G401 (cell line): ENCODE results near the gene MRPL37. TPM values are rescaled to one million over a fixed set of nuclear protein-coding genes. Genes with fewer than 3 reads are reported as not detected.
"Not testable (repeated sequence)": the region's sequence is repeated elsewhere in the genome, so short reads cannot be mapped to it uniquely, and the experiment has no call there.

Experiments
- DNase-seq: peaks from one replicate; pipeline ENCODE4 v3.0.0-alpha.2; 2015; ENCODE audit warnings: low spot score
- in situ Hi-C: cut with HindIII; loops from 2 replicates; pipeline ENCODE4 v1.10.0; 2016; ENCODE audit warnings: low sequenced_read_pairs, mixed read lengths
- total RNA-seq: library from RNA; depleted of rRNA; stranded (reverse); fragments of >200 nt; shearing (Covaris generic); gene quantifications from 2 replicates; pipeline ENCODE4 v1.2.3, GENCODE V29; 2014; rRNA removed

Gene MRPL37
- 190 and 218 TPM in 2 replicates for total RNA-seq

DNA sequence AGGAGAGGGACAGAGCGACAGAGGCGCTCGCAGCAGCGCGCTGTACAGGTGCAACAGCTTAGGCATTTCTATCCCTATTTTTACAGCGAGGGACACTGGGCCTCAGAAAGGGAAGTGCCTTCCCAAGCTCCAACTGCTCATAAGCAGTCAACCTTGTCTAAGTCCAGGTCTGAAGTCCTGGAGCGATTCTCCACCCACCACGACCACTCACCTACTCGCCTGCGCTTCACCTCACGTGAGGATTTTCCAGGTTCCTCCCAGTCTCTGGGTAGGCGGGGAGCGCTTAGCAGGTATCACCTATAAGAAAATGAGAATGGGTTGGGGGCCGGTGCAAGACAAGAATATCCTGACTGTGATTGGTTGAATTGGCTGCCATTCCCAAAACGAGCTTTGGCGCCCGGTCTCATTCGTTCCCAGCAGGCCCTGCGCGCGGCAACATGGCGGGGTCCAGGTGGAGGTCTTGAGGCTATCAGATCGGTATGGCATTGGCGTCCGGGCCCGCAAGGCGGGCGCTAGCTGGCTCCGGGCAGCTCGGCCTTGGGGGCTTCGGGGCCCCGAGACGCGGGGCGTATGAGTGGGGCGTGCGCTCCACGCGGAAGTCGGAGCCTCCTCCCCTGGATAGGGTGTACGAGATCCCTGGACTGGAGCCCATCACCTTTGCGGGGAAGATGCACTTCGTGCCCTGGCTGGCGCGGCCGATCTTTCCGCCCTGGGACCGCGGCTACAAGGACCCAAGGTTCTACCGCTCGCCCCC, at the start of gene MRPL37, which contains the start of gene CYB5RL:
Gene MRPL37, plus strand, starts transcription at position 403 of the 754 bp plus-strand sequence. Its CDS starts 77 bp downstream, at position 480.
Gene CYB5RL, minus strand, starts transcription at position 266 of the 754 bp plus-strand sequence. CDS start 4,414 bp downstream, outside the sequence.
- in situ Hi-C loops, result no loop called here
- peak; percentile 99 for DNase-seq

DNA sequence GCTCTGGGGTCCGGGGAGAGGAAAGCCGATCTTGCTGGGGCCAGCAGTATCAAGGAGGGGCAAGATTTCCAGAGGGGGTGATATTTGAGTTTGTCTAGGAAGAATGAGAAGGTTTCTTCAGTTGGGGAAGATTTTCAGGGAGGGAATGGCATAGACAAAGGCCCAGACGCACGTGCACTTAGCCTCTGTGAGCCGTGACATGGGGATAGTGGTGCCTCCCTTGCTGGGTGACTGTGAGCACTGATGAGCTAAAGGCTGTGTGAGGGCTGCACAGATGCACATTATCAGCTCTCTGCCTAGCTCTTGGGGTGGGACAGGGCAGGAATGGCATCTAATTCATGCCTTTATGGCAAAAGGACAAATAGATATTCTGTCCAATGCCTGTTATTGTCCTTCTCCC, 49.0 kb upstream of the MRPL37 start:
- no peak for DNase-seq

DNA sequence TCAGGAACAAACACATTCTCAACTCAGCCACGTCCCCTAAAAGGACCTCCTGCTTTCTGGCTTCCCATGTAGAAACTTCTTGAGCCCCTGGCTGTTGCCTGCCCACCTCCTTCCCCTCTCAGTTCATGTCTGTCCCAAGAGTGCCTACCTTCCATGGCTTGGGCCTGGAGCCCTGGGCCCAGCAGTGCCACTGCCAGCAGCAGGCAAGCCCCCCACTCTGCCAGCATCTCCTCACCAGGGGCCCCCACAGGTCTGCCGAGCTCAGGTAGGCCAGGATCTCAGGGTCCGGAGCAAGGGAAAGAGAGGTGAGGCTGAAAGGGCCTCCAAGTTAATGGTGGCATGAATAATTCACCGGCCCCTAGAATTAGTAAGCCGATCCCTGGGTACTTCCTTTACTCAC, 47.3 kb upstream of the MRPL37 start, which contains the start of gene CDCP2:
Gene CDCP2, minus strand, starts transcription at position 305 of the 400 bp plus-strand sequence. Its CDS starts 78 bp downstream, at position 227.
- DNase-seq, result no peak
- in situ Hi-C loops, result no loop called here

More for the DNA sequence above, 49.0 kb upstream of the MRPL37 start:
- in situ Hi-C loops, result no loop called here

DNA sequence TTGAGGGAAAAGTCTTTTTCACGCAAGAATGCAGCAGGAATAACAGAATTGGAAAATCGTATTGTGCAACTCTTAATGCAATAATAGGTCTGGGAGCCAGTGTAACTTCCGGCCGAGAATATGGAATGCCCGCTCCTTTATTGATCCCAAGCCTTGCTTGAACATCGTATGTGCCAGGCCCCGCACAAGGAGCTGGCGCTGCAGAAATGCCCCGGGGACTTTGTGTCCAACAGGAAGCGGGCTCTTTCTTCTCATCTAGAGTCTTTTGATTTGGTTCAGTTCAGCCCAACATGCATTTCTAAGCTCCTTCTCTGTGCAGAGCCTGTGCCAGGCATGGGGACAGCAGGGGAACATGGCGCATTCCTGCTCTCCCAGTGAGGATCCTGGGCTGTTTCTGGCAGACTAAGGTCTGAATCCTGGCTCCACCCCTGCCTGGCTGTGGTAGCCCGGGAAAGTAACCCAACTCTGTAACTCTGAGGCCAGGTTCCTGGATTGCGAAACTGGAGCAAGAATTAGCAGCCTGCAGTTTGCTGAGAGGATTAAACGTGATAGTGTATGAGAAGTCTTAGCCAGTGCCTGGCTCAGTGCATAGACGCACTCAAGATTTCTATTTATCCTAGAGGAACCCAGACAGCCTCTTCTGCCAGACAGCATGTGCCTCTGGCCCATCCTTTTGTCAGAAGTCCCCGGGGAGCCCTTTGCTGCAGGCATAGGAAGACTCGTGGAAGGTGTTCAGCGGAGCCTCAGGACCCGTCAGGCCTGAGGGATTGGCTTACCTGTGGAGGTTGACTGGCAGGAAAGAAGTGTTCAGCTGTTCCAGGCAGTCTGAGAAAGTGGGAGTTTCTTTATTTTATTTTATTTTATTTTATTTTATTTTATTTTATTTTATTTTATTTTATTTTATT, 46.2 kb upstream of the MRPL37 start:
- in situ Hi-C loops, result no loop called here
- no peak for DNase-seq

DNA sequence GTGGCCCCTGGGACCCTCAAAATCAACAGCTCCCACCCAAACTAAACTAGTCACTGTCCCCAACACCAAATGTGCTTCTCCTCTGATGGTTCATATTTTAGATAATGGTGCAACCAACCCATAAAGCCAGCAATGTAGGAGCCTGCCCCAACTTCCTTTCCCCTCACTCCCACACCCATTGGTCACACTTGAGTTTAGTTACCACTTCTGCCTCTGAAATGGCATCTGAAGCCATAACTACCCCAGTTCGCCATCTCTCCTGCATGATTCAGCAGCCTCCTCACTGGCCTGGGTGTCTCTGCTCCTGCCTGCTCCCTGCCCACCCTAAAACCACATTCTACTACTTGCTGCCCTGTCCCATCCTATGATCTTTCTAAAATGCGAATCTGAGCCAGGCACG, 43.8 kb upstream of the MRPL37 start:
- no peak for DNase-seq
- in situ Hi-C loops, result no loop called here

DNA sequence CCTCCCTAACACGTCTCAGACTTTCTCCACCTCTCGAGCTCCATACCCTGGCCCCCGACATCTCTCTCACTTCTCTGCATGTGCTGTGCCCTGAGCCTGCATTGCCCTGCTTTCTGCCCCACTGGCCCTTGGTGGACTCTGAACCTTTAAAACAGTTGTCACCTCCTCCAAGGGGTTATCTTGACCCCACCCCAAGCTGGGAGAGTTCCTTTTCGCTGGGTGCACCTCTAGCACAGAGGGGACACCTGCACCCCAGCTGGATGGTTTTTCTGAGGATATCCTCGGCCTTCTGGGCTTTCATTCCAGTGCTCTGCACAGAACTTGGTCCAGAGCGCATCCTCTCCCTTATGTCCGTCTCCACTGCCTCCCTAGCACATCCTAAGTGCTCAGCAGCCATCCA, 43.0 kb upstream of the MRPL37 start:
- in situ Hi-C loops, result no loop called here
- DNase-seq, result no peak

DNA sequence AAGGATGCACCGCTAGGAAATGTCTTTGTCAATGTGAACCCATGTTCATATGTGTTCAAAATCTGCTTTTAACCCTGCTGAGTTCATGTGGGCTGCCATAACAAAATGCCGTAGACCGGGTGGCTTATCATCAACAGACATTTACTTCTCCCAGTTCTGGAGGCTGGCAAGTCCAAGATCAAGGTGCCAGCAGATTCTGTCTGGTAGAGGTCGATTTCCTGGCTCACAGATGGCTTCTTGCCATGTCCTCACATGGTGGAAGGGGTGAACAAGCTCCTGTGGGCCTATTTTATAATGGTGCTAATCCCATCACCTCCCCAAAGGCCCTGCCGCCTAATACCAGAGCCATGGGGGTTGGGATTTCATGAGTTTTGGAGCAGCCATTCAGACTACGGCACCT, 42.6 kb upstream of the MRPL37 start:
- in situ Hi-C loops, result no loop called here
- no peak for DNase-seq

DNA sequence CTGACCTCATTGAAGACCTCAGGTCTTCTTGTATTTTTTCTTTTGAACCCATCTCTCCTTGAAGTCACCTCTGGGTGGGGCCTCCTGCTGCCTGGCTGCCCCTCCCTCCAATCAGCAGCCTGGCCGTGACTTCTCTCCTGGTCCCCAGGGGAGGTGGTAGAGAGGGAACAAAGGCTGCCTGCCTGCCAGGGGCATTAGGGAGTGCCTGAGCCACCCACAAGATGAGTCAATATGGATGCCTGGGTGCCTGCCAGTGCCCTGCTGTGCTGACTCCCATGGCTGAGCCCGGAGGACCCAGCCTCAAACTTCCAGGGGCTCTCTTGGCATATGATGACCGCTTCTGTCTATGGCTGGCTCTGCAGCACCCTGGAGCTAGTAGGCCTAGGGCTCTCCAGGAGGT, 41.9 kb upstream of the MRPL37 start:
- no peak for DNase-seq
- in situ Hi-C loops, result no loop called here

DNA sequence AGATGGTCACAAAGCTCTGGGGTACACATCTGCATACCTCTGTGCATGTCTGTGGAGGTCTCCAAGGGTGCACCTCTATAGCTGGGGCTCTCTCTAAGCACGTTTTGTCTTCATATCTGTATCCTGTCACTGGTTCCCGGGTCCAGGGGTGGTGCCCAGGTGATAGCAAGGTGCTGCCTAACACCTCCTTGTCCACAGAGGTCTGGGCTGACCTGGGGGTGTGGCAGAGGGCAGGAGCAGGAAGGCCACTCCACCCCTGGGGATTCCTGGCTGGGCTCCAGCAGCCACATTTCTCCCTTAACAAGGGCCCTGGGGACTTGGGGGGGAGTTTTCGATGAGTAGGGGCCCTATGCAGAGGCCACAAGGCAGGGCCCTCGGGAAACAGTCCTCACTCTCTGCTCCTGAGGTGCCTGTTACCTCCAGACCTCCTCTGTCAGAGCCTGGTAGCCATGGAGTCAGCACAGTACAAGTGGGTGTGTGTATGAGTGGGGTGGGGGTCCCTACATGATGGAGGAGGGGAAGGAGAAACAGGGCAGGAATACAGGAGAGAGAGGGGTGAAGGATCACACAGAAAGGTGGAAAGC, 40.1 kb upstream of the MRPL37 start:
- in situ Hi-C loops, result no loop called here

DNA sequence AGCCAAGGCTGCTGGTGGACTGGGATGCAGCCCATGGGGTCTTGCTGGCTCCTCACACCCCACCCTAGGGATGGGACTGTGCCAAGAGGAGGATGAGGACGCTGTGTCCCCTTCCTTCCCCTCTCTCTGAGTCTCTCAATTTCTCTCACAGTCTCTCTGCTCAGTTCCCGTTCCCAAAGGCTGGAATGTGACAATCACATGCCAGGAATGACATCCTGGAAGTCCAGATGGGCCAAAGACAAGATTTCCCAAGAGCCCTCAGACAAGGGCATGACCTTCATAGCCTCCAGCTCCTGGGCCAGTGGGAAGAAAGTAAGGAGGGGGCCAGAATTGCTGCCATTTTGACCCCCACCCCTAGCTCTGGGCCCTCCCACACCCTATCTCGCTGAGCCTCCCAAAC, 39.6 kb upstream of the MRPL37 start:
- no peak for DNase-seq
- in situ Hi-C loops, result no loop called here

More for the DNA sequence above, 40.1 kb upstream of the MRPL37 start:
- DNase-seq, result no peak

DNA sequence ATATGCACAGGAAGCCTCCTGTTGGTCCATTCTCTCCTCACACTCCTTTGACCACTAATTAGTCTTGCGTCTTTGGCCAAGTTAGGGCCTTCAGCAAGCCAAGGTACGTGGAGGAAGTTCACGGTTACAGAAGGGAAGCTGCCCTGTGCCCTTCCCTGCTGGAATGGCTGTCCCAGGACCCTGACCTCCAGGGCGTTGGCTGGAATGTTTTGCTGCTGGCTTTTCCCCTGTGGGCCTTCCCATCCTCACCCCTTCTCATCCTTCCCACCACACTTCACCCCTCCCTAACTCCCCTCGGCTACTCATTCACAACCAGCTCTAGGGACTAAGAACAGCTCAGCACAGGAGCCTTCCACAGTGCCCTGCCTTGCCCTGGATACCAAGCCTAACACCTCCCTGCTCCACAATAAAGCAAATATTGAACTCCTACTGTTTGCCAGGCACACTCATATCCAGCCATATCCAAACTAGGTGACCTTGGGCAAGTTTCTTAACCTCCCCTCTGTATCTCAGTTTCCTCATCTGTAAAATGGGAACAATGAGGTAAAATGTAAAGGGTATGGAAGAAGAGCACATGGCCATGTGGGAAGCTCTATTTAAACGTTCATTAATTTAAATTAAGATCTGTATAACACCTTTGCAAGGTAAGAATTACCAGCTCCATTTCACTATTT, 38.3 kb upstream of the MRPL37 start:
- in situ Hi-C loops, result no loop called here

DNA sequence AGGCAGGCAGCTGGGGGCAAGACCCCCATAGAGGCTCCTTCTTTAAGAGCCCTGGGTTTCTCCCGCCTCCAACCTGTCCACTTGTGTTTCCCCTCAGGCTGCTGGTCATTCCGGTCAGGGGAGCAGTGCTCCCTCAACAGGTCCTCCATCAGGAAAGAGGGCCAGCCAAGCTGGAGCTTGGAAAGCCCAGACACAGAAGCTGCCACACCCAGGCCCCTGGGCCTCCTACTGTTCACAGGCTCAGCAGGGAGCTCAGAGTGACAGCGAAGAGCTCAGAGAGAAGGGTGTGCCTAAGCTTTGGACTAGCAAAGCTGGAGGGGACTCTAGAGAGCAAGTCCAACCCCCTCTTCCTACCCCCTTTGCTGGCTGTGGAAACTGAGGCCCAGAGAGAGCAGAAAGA, 36.9 kb upstream of the MRPL37 start:
- in situ Hi-C loops, result no loop called here
- no peak for DNase-seq

More for the DNA sequence above, 38.3 kb upstream of the MRPL37 start:
- no peak for DNase-seq

DNA sequence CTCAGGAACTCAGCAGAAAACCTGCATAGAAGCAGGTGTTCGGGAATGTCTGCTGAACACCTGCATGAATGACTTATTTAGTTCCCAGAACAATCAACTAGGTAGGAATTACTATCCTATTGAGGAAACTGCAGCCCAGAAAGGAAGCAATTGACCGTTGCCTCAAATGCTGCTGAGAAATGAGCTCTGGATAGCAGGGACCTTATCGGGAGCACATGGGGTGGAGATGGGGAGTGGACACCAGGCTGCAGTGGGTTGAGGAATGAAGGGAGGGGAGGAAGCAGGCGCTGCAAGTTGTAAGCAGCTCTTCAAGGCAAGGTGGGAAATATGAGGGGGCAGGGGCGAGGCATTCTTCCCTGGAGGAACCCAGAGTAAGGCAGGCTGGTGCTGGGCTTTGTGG, 36.4 kb upstream of the MRPL37 start:
- in situ Hi-C loops, result no loop called here
- no peak for DNase-seq

DNA sequence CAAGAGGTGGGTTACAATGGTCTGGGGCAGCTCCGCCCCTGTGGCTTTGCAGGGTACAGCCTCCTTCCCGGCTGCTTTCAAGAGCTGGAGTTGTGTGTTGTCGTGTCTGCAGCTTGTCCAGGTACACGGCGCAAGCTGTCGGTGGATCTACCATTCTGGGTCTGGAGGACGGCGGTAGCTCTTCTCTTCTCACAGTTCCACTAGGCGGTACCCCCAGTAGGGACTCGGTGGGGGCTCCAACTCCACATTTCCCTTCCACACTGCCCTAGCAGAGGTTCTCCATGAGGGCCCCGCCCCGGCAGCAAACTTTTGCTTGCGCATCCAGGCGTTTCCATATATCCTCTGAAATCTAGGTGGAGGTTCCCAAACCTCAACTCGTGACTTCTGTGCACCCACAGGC, 34.8 kb upstream of the MRPL37 start:
- in situ Hi-C loops, result no loop called here
- DNase-seq, result no peak

DNA sequence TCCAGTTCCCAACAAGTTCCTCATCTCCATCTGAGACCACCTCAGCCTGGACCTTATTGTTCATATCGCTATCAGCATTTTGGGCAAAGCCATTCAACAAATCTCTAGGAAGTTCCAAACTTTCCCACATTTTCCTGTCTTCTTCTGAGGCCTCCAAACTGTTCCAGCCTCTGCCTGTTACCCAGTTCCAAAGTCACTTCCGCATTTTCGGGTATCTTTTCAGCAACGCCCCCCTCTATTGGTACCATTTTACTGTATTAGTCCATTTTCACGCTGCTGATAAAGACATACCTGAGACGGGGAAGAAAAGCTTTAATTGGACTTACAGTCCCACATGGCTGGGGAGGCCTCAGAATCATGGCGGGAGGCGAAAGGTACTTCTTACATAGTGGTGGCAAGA, 33.6 kb upstream of the MRPL37 start:
- DNase-seq, in situ Hi-C loops: not testable (repeated sequence)

DNA sequence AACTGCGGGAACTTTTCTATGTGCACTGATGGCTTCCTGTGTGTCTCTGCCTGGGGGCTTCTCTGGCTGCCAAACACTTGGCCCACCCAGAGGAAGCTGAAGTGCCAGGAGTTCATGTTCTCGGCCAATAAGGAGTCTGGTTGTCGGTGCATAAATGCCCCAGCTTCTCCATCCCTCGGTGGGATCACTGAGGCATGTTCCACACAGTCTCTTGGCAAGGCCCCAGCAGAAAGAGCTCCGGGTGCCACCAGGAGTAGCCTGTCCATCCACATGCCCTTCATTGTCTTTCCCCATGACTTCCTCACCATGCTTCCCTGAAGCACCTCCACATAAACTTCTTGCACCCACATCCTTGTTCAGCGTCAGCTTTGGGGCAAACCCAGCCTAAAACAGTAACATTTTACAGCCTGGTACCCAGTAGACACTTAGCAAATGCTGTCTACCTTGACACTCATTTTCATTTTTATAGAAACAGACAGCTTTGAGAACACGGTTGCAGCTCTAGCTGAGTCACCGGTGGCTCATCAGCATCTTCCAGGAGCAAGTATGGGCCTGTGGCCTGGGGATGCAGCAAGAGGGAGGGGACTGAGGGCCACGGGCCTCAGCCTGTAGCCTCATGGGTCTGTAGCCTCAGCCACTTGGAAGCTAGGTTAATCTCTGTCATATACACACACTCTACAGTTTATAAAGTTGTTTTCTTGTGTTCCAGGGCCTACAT, 32.4 kb upstream of the MRPL37 start:
- in situ Hi-C loops, result no loop called here

DNA sequence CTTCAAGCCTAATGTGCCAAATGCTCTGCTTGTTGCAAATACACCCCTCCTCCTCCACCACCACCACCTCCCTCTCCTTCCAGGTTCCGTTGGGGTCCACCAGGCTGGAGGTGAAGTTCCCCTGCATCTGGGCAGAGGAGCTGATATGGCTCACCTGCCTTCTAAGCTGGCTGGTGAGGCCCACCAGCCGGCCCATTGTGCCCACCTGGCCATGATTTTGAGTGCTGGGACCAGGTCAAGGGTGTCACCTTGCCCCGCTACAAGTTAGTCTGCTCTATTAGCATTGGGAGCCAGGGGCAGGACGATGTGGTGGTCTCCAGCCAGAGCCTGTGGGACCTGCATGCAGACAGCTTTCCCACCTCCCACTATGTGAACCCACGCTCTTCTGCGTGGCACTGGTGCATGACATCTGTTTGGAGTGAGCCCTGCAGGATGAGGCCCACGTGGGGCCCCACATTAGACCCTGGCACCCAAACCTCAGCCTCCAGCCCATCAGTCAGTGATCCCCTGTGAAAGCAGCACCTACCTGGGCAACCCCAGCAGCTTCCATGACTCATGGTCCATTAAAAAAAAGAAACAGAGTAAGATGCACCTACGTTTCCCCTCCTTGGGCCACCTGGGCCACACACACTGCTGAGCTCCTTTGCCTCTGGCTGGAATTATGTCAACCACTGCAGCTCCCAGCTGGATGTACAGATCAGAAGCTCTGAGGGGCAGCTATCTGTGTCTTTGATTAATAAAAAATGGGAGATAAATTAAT, 31.6 kb upstream of the MRPL37 start:
- in situ Hi-C loops, result no loop called here
- DNase-seq, result no peak

More for the DNA sequence above, 32.4 kb upstream of the MRPL37 start:
- no peak for DNase-seq

DNA sequence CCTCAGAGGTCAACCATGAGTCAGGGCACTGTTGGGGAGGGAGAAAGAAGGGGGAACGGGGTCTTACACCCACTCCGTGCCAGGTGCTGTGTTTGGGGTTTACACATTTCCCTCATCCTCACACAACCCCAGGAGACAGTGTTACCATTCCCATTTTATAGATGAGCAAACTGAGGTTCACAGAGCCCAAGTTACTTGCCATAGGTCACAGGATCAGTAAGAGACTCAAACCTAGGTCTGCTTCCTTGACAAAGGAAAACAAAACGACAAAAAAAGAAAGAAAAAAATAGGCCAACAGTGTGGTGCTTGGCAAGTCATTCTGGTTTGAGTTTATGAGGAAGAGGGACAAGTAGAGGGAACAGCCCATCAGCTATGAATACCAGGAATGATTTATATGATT, 30.9 kb upstream of the MRPL37 start:
- in situ Hi-C loops, result no loop called here

More for the DNA sequence above, 30.9 kb upstream of the MRPL37 start:
- no peak for DNase-seq
